NCI-H345 treated with DMSO at 0.1 percent for 48 hours (cell line): Measurements from ENCODE around the gene ITLN1.
"Not testable (repeated sequence)": the region's sequence is repeated elsewhere in the genome, so short reads cannot be mapped to it uniquely, and the experiment has no call there.

ENCODE experiments used
- DNase-seq: peaks from one replicate; lab custom pipeline; 2025; ENCODE audit not compliant: unreplicated experiment; lab: John Stamatoyannopoulos, UW

Gene ITLN1

GRCh38 chr1:160883581-160884513 lies 1.1 kb downstream of the ITLN1 start:
- DNase-seq: no peak

GRCh38 chr1:160882582-160882981 lies 2.4 kb downstream of the ITLN1 start:
- no peak for DNase-seq

GRCh38 chr1:160881264-160881663 lies 3.7 kb downstream of the ITLN1 start:
- not testable (repeated sequence) for DNase-seq

- no peak for DNase-seq
Measured at GRCh38 chr1:160880216-160880615, 4.8 kb downstream of the ITLN1 start.

GRCh38 chr1:160879056-160879455 lies 5.9 kb downstream of the ITLN1 start:
- DNase-seq: no peak

GRCh38 chr1:160877221-160877620 lies 7.8 kb downstream of the ITLN1 start:
- no peak for DNase-seq

- no peak for DNase-seq
Measured at GRCh38 chr1:160876311-160876710, 8.7 kb downstream of the ITLN1 start.

GRCh38 chr1:160875591-160875990 lies 9.4 kb downstream of the ITLN1 start:
- not testable (repeated sequence) for DNase-seq

- no peak for DNase-seq
Measured at GRCh38 chr1:160874935-160875334, 10.0 kb downstream of the ITLN1 start.

- no peak for DNase-seq
Measured at GRCh38 chr1:160868141-160868540, 16.8 kb downstream of the ITLN1 start.

GRCh38 chr1:160867651-160868050 lies 17.3 kb downstream of the ITLN1 start:
- not testable (repeated sequence) for DNase-seq

- no peak for DNase-seq
Measured at GRCh38 chr1:160866695-160867260, 18.2 kb downstream of the ITLN1 start.

- DNase-seq: no peak
Measured at GRCh38 chr1:160866001-160866694, 18.8 kb downstream of the ITLN1 start.

GRCh38 chr1:160865337-160865736 lies 19.6 kb downstream of the ITLN1 start:
- no peak for DNase-seq

- no peak for DNase-seq
Measured at GRCh38 chr1:160864173-160864572, 20.8 kb downstream of the ITLN1 start.

GRCh38 chr1:160863774-160864131 lies 21.2 kb downstream of the ITLN1 start:
- no peak for DNase-seq

GRCh38 chr1:160863061-160863773 lies 21.8 kb downstream of the ITLN1 start:
- no peak for DNase-seq

GRCh38 chr1:160862203-160863060 lies 22.5 kb downstream of the ITLN1 start, which contains the start of gene CD244:
CD244 (minus strand) TSS chr1:160862887; CDS start chr1:160862677, 210 bp downstream.
- DNase-seq: no peak

GRCh38 chr1:160860840-160861505 lies 24.0 kb downstream of the ITLN1 start:
- DNase-seq: no peak

GRCh38 chr1:160859166-160859565 lies 25.8 kb downstream of the ITLN1 start:
- DNase-seq: no peak
